Stimulated activated CD8-positive, alpha-beta memory T cell treated with anti-CD3 and anti-CD28 coated beads, Interleukin-2, amount 100 ng/mL, for 1 hour (primary cell): Measurements from ENCODE around the gene CTNND1.
"Not testable (repeated sequence)": the region's sequence is repeated elsewhere in the genome, so short reads cannot be mapped to it uniquely, and the experiment has no call there.

ENCODE experiments used
- DNase-seq, 2 donors: peaks; one replicate each; pipeline ENCODE4 v3.0.0-alpha.2; 2020; ENCODE audit warnings: low read depth in 2 of 2

Gene CTNND1, protein sequence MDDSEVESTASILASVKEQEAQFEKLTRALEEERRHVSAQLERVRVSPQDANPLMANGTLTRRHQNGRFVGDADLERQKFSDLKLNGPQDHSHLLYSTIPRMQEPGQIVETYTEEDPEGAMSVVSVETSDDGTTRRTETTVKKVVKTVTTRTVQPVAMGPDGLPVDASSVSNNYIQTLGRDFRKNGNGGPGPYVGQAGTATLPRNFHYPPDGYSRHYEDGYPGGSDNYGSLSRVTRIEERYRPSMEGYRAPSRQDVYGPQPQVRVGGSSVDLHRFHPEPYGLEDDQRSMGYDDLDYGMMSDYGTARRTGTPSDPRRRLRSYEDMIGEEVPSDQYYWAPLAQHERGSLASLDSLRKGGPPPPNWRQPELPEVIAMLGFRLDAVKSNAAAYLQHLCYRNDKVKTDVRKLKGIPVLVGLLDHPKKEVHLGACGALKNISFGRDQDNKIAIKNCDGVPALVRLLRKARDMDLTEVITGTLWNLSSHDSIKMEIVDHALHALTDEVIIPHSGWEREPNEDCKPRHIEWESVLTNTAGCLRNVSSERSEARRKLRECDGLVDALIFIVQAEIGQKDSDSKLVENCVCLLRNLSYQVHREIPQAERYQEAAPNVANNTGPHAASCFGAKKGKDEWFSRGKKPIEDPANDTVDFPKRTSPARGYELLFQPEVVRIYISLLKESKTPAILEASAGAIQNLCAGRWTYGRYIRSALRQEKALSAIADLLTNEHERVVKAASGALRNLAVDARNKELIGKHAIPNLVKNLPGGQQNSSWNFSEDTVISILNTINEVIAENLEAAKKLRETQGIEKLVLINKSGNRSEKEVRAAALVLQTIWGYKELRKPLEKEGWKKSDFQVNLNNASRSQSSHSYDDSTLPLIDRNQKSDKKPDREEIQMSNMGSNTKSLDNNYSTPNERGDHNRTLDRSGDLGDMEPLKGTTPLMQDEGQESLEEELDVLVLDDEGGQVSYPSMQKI

DNA sequence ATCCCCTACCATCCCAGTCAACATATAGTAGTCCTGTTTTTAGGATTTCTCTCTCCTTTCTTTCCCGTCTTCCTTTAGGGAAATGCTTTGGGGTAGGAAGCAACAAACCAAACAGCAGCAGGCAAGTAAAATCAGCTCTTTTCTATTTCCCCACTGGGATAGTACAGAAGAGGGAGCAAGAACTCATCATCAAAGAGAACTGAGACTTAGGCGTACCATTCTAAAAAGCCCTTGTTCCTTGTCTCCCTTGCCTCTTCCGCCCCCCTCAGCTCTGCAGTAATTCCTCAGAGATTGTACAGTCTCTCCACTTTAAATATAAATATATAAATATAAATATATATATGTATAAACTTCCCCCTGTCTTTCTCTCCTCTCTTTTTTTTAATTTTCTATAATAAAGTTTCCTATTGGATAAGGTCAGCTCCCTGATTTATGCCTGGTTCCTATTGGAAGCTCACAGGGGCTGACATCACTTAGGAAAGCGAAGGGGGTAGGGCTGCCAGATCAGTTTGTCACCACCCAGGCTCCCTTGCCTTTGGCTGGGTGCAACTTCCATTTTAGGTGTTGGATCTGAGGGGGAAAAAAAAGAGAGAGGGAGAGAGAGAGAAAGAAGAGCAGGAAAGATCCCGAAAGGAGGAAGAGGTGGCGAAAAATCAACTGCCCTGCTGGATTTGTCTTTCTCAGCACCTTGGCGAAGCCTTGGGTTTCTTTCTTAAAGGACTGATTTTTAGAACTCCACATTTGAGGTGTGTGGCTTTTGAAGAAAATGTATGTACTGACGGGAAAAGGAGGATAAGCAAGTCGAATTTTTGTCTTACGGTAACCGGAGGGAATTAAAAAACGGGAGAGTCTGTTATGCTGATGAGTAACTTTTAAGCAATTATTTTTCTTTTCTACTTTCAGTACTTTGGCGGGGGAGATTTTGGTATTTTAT, at the start of gene CTNND1:
CTNND1 (plus strand) TSS at position 502 of the 934 bp plus-strand sequence. CDS start 29,677 bp downstream, outside the sequence.
- DNase-seq: no peak

DNA sequence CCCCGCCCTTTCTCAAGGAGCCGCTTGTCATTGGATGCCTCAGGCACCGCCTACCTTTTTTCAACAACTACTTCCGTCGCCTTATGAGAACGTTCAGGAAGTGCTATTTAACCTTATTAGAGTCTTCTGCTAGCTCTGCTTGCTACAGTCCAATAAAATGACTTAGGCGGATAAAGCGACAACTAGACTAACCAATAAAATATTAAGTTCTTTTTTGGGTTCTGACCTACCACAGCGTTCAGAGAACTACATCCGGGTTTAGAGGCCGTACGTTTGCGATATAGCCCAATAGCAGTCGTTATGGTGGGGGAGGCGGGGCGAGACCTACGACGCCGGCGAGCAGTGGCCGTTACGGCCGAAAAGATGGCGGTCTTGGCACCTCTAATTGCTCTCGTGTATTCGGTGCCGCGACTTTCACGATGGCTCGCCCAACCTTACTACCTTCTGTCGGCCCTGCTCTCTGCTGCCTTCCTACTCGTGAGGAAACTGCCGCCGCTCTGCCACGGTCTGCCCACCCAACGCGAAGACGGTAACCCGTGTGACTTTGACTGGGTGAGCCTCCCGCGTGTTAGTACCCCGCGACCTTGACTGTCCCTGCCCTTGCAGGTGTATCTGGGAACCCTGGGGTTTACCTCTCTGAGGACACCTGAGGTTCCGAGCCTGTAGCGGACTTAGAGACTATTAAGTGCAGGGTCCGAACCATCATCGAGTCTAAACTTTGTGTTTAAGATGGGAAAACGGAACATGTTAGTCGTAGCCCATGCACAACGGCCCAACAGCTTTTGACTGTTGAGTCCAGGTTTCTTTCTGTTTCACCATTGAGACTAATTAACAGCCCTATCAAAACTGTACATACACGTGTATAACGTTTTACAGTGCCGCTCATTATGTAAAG, 49.1 kb upstream of the CTNND1 start, which contains the start of gene TMX2:
TMX2 (plus strand) TSS at position 338 of the 895 bp plus-strand sequence; CDS start at position 364, 26 bp downstream.
- DNase-seq: peak; percentile 71 to 82

- no peak for DNase-seq
Measured at GRCh38 chr11:57713835-57714234, 47.8 kb upstream of the CTNND1 start.

DNA sequence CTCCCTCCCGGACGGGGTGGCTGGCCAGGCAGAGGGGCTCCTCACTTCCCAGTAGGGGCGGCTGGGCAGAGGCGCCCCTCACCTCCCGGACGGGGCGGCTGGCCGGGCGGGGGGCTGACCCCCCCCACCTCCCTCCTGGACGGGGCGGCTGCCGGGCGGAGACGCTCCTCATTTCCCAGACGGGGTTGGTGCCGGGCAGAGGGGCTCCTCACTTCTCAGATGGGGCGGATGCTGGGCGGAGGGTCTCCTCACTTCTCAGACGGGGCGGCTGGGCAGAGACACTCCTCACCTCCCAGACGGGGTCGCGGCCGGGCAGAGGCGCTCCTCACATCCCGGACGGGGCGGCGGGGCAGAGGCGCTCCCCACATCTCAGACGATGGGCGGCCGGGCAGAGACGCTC, 44.9 kb upstream of the CTNND1 start:
- DNase-seq: not testable (repeated sequence)

- no peak for DNase-seq
Measured at GRCh38 chr11:57727185-57727584, 34.4 kb upstream of the CTNND1 start.

DNA sequence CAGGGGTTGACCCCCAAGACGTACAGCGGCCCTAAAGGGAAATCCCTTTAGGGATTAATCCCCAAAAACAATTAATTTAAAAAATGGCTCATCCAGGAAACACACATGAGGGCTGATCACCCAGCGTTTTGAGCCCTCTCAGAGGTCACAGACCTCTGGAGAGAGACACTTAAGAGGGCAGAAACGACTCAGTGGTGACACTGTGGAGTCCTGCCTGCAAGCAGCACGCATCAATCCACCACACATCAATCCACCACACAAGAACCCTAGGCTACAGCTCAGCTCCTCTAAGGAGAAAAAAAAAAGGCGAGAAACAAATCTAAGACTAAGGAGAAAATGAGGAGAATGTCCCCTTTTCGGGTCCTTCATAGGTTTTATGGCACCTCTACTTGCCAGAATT, 32.8 kb upstream of the CTNND1 start:
- no peak for DNase-seq

DNA sequence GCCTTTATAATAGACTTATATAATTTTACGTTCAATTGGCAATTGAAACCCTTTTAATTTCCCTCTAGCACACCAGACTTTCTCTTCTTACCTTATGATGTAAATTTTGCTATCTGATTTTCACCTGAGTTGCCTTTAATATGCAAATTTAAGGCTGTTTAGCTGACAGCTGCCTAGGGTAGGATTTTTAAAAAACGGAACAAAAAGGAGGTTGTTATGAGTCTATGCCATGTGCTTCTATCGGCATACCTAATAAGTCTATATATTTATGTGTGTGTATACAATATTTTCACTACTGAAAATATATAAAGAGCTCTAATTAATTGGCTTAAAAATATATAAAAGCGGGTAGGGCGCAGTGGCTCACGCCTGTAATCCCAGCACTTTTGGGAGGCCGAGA, 32.1 kb upstream of the CTNND1 start:
- DNase-seq: no peak

GRCh38 chr11:57732661-57733060, 28.9 kb upstream of the CTNND1 start:
- DNase-seq: no peak

DNA sequence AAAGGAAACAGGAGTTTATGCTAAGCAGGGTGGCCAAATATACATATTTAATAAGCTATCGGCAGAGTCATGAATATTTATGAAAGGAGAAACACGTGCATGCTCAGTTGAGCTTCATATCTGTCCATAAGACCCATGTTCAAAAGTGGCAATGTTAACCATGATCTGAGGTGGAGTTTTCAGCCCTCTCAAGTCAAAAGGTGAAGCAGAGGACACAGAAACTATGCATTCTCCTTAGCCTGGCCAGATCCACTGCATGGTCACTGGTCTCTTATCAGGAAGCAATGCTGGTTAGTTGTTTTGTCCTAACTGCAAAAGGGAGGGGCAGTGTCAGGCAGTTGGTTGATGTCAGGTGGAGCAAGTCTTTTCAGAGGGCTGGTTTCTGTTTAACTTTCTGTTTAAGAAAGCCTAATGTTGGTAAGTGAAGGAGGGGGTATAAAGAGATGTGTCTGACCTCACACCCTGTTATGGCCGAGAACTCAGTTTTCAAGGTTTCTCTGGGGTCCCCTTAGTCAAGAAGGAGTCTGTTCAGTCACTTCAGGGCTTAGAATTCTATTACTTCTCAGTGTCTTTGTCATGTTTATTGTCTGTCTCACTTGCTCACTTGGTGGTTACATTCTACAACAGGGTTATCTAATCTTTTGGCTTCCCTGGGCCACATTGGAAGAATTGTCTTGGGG, 25.8 kb upstream of the CTNND1 start:
- DNase-seq: no peak

DNA sequence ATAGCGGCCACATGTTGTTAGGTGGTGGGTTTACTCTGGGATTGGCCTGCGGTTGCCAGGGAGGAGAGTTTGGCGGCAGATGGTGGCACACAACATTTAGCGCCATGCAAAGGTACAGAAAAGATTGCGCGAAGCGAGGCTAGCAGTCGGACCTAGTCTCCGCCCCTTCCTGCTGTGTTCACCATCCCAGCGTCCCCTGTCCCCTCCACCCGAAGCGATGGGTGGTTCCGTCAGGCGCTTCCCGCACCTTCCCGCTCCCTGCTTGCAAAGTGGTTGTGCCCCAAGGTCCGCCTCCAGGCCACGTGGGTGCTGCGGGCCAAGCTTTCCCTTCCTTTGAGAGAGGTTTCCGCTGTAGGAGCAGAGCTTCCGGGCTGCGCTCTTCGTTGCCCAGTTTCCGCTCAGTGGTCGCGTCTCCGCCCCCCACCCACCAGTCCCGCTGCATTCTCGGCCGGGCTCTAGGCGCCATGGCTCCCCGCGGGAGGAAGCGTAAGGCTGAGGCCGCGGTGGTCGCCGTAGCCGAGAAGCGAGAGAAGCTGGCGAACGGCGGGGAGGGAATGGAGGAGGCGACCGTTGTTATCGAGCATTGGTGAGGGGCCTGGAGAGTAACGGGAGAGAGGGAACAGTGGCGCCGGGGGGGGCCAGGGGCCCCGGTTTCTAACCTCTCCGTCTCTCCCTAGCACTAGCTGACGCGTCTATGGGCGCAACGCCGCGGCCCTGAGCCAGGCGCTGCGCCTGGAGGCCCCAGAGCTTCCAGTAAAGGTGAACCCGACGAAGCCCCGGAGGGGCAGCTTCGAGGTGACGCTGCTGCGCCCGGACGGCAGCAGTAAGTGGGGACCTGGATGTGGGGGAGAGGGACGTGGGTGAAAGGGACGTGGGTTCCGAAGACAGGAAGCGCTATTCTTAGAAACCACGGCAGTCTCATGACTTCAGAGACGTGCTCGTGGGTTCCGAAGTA, 20.2 kb upstream of the CTNND1 start, which contains the start of gene SELENOH:
SELENOH (plus strand) TSS at position 360 of the 955 bp plus-strand sequence; CDS start at position 465, 105 bp downstream.
- DNase-seq: peak; percentile 79 to 82

- no peak for DNase-seq
Measured at GRCh38 chr11:57742087-57742452, 19.5 kb upstream of the CTNND1 start.

GRCh38 chr11:57744357-57744756, 17.2 kb upstream of the CTNND1 start:
- DNase-seq: no peak

GRCh38 chr11:57745206-57745605, 16.4 kb upstream of the CTNND1 start:
- DNase-seq: no peak

DNA sequence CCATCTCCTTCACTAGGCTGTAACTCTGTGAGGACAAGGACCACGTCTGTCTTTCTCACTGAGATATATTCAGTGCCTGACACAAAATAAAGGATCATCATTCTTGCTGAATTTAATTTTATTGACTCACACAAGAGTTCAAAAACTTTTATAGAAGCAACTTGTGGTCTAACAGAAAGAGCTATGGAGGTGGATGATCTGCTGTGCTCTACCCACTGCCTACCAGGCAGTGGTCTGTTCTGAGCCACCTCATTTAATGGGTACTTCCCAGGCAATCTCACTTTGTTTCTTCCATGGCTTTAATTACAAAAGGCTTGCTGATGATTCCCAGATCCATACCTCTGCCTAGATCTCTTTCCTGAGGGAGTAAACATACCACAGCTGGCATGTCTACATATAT, 14.7 kb upstream of the CTNND1 start:
- no peak for DNase-seq

GRCh38 chr11:57751176-57751575, 10.4 kb upstream of the CTNND1 start:
- DNase-seq: no peak

DNA sequence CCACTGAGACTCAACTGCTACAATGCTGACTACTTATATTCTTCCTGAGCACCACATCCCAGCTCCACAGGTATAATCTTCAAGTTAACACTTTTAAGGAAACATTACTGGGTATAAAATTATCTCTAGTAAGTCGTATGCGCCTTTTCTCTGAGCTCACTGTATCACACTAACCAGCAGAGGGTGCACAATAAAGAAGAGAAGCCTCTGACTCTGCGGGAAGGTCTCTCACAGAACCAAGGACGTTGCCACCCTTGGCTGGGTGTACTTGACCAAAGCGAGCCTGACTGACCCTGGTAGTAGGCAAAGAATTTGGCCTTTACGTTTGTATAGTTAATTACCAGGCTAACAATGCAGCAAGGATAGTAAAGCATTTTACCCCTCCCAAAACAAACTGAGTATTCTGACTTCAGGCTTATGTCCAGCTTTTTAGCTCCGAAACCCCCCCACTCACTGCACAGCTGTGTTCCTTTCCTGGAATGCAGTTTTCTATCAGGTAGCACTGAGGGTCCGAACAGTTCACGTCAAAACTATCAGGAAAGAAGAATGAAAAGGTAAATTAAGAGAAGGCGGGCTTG, 9.8 kb upstream of the CTNND1 start, which contains the start of gene BTBD18:
BTBD18 (minus strand) TSS at position 144 of the 578 bp plus-strand sequence. CDS start 631 bp downstream, outside the sequence.
- no peak for DNase-seq

DNA sequence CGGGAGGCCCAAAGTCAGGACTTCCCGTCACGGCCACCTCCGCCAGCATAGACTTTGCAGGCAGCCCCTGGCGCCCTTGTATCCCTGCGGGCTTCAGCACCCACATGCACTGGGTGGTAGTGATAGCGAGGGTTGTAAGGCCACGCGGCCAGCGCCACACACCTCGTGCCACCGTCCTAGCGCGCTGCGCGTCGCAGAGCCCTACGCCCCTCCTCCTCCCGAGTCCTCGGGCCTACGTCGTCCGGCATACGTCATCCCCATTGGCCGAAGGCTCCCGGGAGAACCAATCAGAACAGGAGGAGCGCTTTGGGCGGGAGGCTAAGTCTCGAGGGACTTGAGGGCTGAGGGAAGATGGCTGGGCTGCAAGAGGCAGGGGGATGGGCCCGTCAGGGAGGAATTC, 8.6 kb upstream of the CTNND1 start:
- no peak for DNase-seq

GRCh38 chr11:57758174-57758573, 3.4 kb upstream of the CTNND1 start:
- DNase-seq: no peak
